DND-41 (cell line): ENCODE data around the gene FNDC3B.

ENCODE experiments used
- EZH2 ChIP-seq: IDR thresholded peaks from 3 replicates; pipeline ENCODE4 v1.6.1; 2012; ENCODE audit warnings: borderline replicate concordance, low read depth, mild to moderate bottlenecking, moderate library complexity, low read length, inconsistent platforms; ENCODE audit not compliant: severe bottlenecking
- TF ChIP-seq, protein P1 (sequence below): IDR thresholded peaks from 2 replicates; pipeline ENCODE4 v1.5.1; 2012; ENCODE audit warnings: borderline replicate concordance, low read length, moderate library complexity, mild to moderate bottlenecking; ENCODE audit not compliant: poor library complexity, severe bottlenecking; ENCODE audit errors: extremely low read depth

DNA sequence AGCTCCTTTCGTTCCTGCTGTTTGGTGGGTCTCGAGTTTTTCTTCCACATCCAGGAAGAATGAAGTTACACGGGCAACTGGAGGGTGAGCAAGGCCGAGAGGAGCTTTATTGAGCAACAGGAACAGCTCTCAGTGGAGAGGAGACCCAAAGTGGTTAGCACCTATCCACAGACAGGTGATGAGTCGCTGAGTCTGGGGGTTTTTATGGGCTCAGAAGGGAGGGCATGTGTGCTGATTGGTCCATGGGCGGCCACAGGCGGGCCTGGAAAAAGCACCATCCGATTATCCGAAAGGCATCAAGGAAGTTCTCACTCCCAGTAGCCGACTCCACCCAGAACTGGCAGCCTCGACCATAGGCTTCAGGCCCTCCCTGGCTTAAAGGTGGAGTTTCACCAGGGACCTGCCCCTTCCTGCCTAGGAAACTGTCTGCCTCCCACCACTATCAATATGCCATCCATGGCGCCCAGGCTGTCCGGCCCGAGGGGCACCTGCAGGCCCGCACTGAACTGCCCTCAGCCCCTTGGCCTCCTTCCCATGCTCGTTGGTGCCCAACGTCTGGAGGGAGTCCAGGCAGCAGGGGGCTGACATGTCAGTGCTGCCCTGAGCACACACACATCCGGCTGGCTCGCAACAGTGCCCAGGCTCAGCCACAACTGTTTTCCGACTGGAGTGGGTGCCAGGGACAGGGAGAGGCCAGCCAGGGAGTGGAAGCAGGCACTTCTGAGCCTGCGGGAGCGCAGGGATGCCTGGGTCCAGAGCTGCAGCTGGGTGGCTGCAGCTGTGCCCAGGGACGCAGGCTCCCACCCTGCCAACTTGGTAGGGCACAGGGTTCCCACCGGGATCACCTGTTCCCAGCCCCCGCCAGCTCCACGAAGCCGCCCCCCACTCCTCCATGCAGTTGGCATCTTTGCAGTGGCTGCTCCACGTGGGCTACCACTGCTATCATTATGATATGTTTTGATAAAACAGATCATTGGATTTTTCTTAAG, 170.2 kb downstream of the FNDC3B start:
- TF ChIP-seq, protein P1, sequence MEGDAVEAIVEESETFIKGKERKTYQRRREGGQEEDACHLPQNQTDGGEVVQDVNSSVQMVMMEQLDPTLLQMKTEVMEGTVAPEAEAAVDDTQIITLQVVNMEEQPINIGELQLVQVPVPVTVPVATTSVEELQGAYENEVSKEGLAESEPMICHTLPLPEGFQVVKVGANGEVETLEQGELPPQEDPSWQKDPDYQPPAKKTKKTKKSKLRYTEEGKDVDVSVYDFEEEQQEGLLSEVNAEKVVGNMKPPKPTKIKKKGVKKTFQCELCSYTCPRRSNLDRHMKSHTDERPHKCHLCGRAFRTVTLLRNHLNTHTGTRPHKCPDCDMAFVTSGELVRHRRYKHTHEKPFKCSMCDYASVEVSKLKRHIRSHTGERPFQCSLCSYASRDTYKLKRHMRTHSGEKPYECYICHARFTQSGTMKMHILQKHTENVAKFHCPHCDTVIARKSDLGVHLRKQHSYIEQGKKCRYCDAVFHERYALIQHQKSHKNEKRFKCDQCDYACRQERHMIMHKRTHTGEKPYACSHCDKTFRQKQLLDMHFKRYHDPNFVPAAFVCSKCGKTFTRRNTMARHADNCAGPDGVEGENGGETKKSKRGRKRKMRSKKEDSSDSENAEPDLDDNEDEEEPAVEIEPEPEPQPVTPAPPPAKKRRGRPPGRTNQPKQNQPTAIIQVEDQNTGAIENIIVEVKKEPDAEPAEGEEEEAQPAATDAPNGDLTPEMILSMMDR, result no peak
- no peak for TF ChIP-seq EZH2
